ENCODE data around the gene ANGPTL7. TPM values are rescaled to one million over a fixed set of nuclear protein-coding genes. Genes with fewer than 3 reads are reported as not detected.

The ANGPTL7 gene
- total RNA-seq, 2 donors from 2014 or later = 0.34 to 0.81 TPM

GRCh38 chr1:11245248-11245647 is 56.1 kb downstream of the ANGPTL7 start:
- no peak for DNase-seq
- no peak for ATAC-seq
- intact Hi-C loops (cut with DNase I, micrococcal nuclease) = no loop called here

Other genes starting within 250 kb of the ANGPTL7 start
- gene TARDBP, start 176.7 kb upstream of the ANGPTL7 start, total RNA-seq = 100 to 1,000 TPM; 112 to 121 TPM
- not detected for gene MASP2, start 142.1 kb upstream of the ANGPTL7 start, total RNA-seq
- gene SRM, start 129.3 kb upstream of the ANGPTL7 start, total RNA-seq = 10 to 100 TPM; 17.8 to 29.9 TPM
- gene EXOSC10, start 89.5 kb upstream of the ANGPTL7 start, total RNA-seq = 10 to 100 TPM; 38.2 to 54.3 TPM
- gene MTOR, start 73.2 kb downstream of the ANGPTL7 start, total RNA-seq = 10 to 100 TPM; 31.0 to 40.1 TPM
- gene UBIAD1, start 83.8 kb downstream of the ANGPTL7 start, total RNA-seq = 10 to 100 TPM; 11.0 to 12.4 TPM